NT2/D1 (cell line): Measurements from ENCODE around the gene APP.

Experiments
- SUZ12 ChIP-seq: IDR thresholded peaks from 2 replicates; pipeline ENCODE4 v1.6.1; 2011; ENCODE audit not compliant: insufficient read length, insufficient read depth; ENCODE audit errors: extremely low read depth
- YY1 ChIP-seq: IDR thresholded peaks from 2 replicates; pipeline ENCODE4 v1.6.1; 2011; ENCODE audit not compliant: insufficient read length, insufficient read depth
- ZNF274 ChIP-seq: IDR thresholded peaks from 2 replicates; pipeline ENCODE4 v1.6.1; 2011; ENCODE audit warnings: mild to moderate bottlenecking, low read depth, low read length

GRCh38 chr21:26099610-26100219 is 70.9 kb downstream of the APP start:
- TF ChIP-seq YY1 = no peak
- no peak for TF ChIP-seq SUZ12
- TF ChIP-seq ZNF274 = no peak
